ENCODE measurements around the gene STMN1. TPM values are rescaled to one million over a fixed set of nuclear protein-coding genes. Genes with fewer than 3 reads are reported as not detected.

The STMN1 gene
- total RNA-seq, 1 donor from 2014 or later, result 25.6 TPM

- H3K27me3 Mint-ChIP-seq, result no peaks in the 10 kb centered on the region
- ATAC-seq (ENCODE audit: low read depth), result peak; percentile 88
- peak; percentile 68 for DNase-seq
- ChIA-PET CTCF (interaction anchor here (0.9 to 2.0 kb wide), 2 partner anchors 20 kb away, joined by 3 to 7 read pairs; no protein-coding TSS in a partner anchor), POLR2A (interaction anchor here (0.6 to 1.4 kb wide), 5 partner anchors 15 to 234 kb away, joined by 3 to 5 read pairs (median 3); partner anchors contain the start of gene MTFR1L)
- TF ChIP-seq, protein P1, sequence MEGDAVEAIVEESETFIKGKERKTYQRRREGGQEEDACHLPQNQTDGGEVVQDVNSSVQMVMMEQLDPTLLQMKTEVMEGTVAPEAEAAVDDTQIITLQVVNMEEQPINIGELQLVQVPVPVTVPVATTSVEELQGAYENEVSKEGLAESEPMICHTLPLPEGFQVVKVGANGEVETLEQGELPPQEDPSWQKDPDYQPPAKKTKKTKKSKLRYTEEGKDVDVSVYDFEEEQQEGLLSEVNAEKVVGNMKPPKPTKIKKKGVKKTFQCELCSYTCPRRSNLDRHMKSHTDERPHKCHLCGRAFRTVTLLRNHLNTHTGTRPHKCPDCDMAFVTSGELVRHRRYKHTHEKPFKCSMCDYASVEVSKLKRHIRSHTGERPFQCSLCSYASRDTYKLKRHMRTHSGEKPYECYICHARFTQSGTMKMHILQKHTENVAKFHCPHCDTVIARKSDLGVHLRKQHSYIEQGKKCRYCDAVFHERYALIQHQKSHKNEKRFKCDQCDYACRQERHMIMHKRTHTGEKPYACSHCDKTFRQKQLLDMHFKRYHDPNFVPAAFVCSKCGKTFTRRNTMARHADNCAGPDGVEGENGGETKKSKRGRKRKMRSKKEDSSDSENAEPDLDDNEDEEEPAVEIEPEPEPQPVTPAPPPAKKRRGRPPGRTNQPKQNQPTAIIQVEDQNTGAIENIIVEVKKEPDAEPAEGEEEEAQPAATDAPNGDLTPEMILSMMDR (IDR thresholded peaks at IDR 0.05), result no peak
- peak within 1 kb of the TSS; percentile 84 for H3K4me3 Mint-ChIP-seq
- H3K4me1 Mint-ChIP-seq, result peaks cover 35% of the 10 kb centered on the region
- no peaks in the 10 kb centered on the region for H3K36me3 Mint-ChIP-seq (ENCODE audit: low read depth)
- H3K9me3 Mint-ChIP-seq, result no peaks in the 10 kb centered on the region
- peak within 1 kb of the TSS; percentile 56 for H3K27ac Mint-ChIP-seq
- intact Hi-C loops (cut with micrococcal nuclease), result loop anchor here (1.0 to 10.0 kb wide), 5 partner anchors 16 to 1231 kb away; partner anchors contain the start of genes AUNIP, CEP85, SRRM1 and STMN1
Measured at GRCh38 chr1:25875154-25875855, 30.9 kb downstream of the STMN1 start, which contains the start of gene PAQR7. Gene PAQR7, minus strand, starts transcription at chr1:25875708. Its CDS starts 11,869 bp downstream, at chr1:25863839.

DNA sequence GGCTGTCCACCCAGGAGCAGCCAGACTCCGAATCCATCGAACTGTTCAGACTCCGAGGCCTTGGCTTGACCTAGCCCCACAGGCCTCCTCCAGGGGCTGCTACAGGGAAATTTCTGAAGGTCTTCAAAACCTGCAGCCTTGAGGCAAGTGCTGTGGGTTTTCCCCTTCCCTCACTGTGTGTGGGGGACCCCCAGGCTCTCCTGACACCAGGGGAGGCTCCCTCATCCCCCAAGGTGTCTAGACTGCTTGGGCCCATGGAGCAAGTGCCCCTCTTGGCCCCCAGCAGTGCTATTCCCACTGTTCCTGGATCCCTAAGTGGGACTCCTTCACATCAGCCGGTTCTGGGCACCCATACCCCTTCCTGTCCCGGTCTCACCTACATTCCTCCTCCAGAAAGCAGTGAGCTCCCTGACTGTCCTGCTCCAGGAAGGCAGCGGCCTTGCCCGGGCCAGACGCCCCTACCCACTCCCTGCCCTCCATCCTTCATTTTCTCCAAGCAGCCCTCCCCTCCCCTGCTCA, 31.5 kb downstream of the STMN1 start:
- ATAC-seq (ENCODE audit: low read depth), result no peak
- intact Hi-C loops (cut with micrococcal nuclease), result loop anchor here (1.0 to 10.0 kb wide), 5 partner anchors 15 to 1230 kb away; partner anchors contain the start of genes AUNIP, CEP85, SRRM1 and STMN1

GRCh38 chr1:25874209-25874608, 32.0 kb downstream of the STMN1 start:
- ATAC-seq (ENCODE audit: low read depth) (no peak), DNase-seq (no peak)
- Mint-ChIP-seq H3K36me3 (ENCODE audit: low read depth) (no peaks in the 10 kb centered on the region), H3K27me3 (no peaks in the 10 kb centered on the region), H3K27ac (no peak overlapping the region), H3K4me1 (peaks cover 35% of the 10 kb centered on the region), H3K4me3 (no peak overlapping the region), H3K9me3 (no peaks in the 10 kb centered on the region)
- intact Hi-C loops (cut with micrococcal nuclease), result loop anchor here (2.0 to 10.0 kb wide), 4 partner anchors 33 to 1229 kb away; partner anchors contain the start of genes CEP85, SRRM1 and STMN1
- ChIA-PET CTCF (interaction anchor here (0.8 to 0.9 kb wide), 2 partner anchors 21 to 162 kb away, joined by 3 read pairs; no protein-coding TSS in a partner anchor), POLR2A (interaction anchor here (0.7 to 1.1 kb wide), 3 partner anchors 21 to 100 kb away, joined by 3 to 12 read pairs (median 5); partner anchors contain the start of gene MTFR1L)
- TF ChIP-seq, protein P1 (IDR thresholded peaks at IDR 0.05), result no peak

More for the DNA sequence above, 31.5 kb downstream of the STMN1 start:
- TF ChIP-seq, protein P1 (IDR thresholded peaks at IDR 0.05), result no peak
- Mint-ChIP-seq H3K36me3 (ENCODE audit: low read depth) (no peaks in the 10 kb centered on the region), H3K4me1 (peaks cover 35% of the 10 kb centered on the region), H3K27me3 (no peaks in the 10 kb centered on the region), H3K9me3 (no peaks in the 10 kb centered on the region), H3K4me3 (peak overlapping the region; percentile 84), H3K27ac (peak overlapping the region; percentile 56)
- ChIA-PET POLR2A (interaction anchor here (0.7 to 1.4 kb wide), 4 partner anchors 21 to 100 kb away, joined by 3 to 12 read pairs (median 4); partner anchors contain the start of gene MTFR1L), CTCF (interaction anchor here (0.8 to 0.9 kb wide), 2 partner anchors 21 to 162 kb away, joined by 3 read pairs; no protein-coding TSS in a partner anchor)
- no peak for DNase-seq

DNA sequence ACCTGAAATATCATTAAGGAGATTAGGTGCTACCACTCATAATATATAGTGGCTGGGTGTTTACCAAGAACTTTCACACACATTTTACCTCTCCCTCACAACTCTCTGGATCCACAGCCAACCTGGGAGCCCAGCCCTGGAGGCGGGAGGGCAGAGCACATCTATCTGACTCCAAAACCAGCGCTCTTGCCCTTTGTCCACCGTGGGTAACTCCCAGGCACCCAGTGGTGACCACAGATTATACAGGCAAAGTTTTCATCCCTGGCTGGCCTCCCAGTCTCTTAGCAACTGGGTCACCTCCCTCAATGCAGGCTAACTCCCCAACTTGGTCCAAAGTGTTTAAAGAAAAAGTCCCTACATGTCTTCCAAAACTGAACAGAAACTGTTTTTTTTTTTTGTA, 33.1 kb downstream of the STMN1 start:
- no peak for DNase-seq
- POLR2A ChIA-PET, result no interaction called here
- Mint-ChIP-seq H3K27ac (peak overlapping the region; percentile 21), H3K4me1 (peaks cover 35% of the 10 kb centered on the region), H3K27me3 (no peaks in the 10 kb centered on the region), H3K4me3 (no peak overlapping the region), H3K9me3 (no peaks in the 10 kb centered on the region), H3K36me3 (ENCODE audit: low read depth) (no peaks in the 10 kb centered on the region)
- TF ChIP-seq, protein P1 (IDR thresholded peaks at IDR 0.05), result no peak
- intact Hi-C loops (cut with micrococcal nuclease), result loop anchor here (10.0 kb wide), 2 partner anchors 362 to 1228 kb away; partner anchors contain the start of genes CEP85 and SRRM1
- ATAC-seq (ENCODE audit: low read depth), result no peak
- CTCF ChIA-PET, result no interaction called here

Measured in activated B cell treated with CpG ODN at 0.5 μM for 24 hours (primary cell).